IMR-90 (cell line): ENCODE results near the gene NDP. TPM values are rescaled to one million over a fixed set of nuclear protein-coding genes. Genes with fewer than 3 reads are reported as not detected.

Source experiments
- ATAC-seq: fragments of 200-7000 bp; cut with Tn5 transposase; 2 replicates; pipeline ENCODE4 v1.9.1; 2020; ENCODE audit warnings: low read depth, mild to moderate bottlenecking, moderate library complexity
- BruUV-seq: library from RNA; stranded (reverse); fragments of 400-500 nt; replicated peaks from 2 replicates; lab custom pipeline; 2021; lab: Mats Ljungman, UMichigan
- CTCF ChIA-PET: fragments of 300-600 bp; formaldehyde crosslinking; extraction: SDS; loops from one replicate; lab custom pipeline; 2021; ENCODE audit warnings: antibody characterized with exemption; lab: Yijun Ruan, JAX
- POLR2A ChIA-PET: fragments of 300-600 bp; sonication (Branson Sonifier 250); formaldehyde crosslinking; loops from one replicate; lab custom pipeline; 2022; ENCODE audit warnings: antibody characterized with exemption; ENCODE audit not compliant: unreplicated experiment; lab: Charles Lee
- DNase-seq: peaks from one replicate; pipeline ENCODE4 v3.0.0; 2013
- H2AFZ ChIP-seq: replicated peaks from 2 replicates; pipeline ENCODE3; 2013; ENCODE audit warnings: low read length, mild to moderate bottlenecking; ENCODE audit not compliant: poor library complexity
- H2AK5ac ChIP-seq: 2 replicates; pipeline ENCODE4 v1.6.1; 2013; ENCODE audit warnings: low read depth, low read length, inconsistent platforms
- H2AK9ac ChIP-seq: replicated peaks from 2 replicates; pipeline ENCODE3; 2013; ENCODE audit warnings: mild to moderate bottlenecking, low read depth, low read length, moderate library complexity; ENCODE audit not compliant: poor library complexity
- H2BK120ac ChIP-seq: 2 replicates; pipeline ENCODE4 v1.6.1; 2013; ENCODE audit warnings: low read depth, low read length, inconsistent platforms
- H2BK15ac ChIP-seq: 3 replicates; pipeline ENCODE4 v1.6.1; 2013; ENCODE audit warnings: low read depth, low read length, inconsistent platforms
- H2BK20ac ChIP-seq: 2 replicates; pipeline ENCODE4 v1.6.1; 2013; ENCODE audit warnings: low read depth, mild to moderate bottlenecking, inconsistent platforms, low read length, moderate library complexity
- H2BK5ac ChIP-seq: 2 replicates; pipeline ENCODE4 v1.6.1; 2013; ENCODE audit warnings: mild to moderate bottlenecking, low read depth, low read length, inconsistent platforms; ENCODE audit not compliant: poor library complexity, severe bottlenecking
- H3K14ac ChIP-seq: replicated peaks from 2 replicates; pipeline ENCODE4 v1.6.1; 2013; ENCODE audit warnings: low read depth, low read length, inconsistent platforms
- H3K18ac ChIP-seq: 2 replicates; pipeline ENCODE4 v1.6.1; 2013; ENCODE audit warnings: low read depth, low read length, control low read depth
- H3K23ac ChIP-seq: 2 replicates; pipeline ENCODE4 v1.6.1; 2013; ENCODE audit warnings: low read depth, low read length, inconsistent platforms
- H3K27ac ChIP-seq: 2 replicates; pipeline ENCODE4 v1.5.1; 2013; ENCODE audit warnings: mild to moderate bottlenecking, control low read depth, low read length; ENCODE audit not compliant: insufficient read depth
- H3K27me3 ChIP-seq: 2 replicates; pipeline ENCODE4 v1.6.1; 2013; ENCODE audit warnings: low read length; ENCODE audit not compliant: control insufficient read depth, insufficient read depth
- H3K36me3 ChIP-seq: 2 replicates; pipeline ENCODE4 v1.6.1; 2013; ENCODE audit warnings: low read length, mixed read lengths; ENCODE audit not compliant: control insufficient read depth, insufficient read depth
- H3K4ac ChIP-seq: 2 replicates; pipeline ENCODE4 v1.6.1; 2013; ENCODE audit warnings: low read depth, low read length, inconsistent platforms
- H3K4me1 ChIP-seq: 2 replicates; pipeline ENCODE4 v1.6.1; 2013; ENCODE audit warnings: low read length, mixed read lengths; ENCODE audit not compliant: control insufficient read depth, insufficient read depth
- H3K4me2 ChIP-seq: 2 replicates; pipeline ENCODE4 v1.6.1; 2013; ENCODE audit warnings: low read depth, mild to moderate bottlenecking, control low read depth, low read length, moderate library complexity
- H3K4me3 ChIP-seq: 2 replicates; pipeline ENCODE4 v1.5.1; 2013; ENCODE audit warnings: low read depth, mild to moderate bottlenecking, control low read depth, low read length, moderate library complexity; ENCODE audit not compliant: insufficient read depth
- H3K56ac ChIP-seq: 2 replicates; pipeline ENCODE4 v1.6.1; 2013; ENCODE audit warnings: low read length, inconsistent platforms; ENCODE audit not compliant: insufficient read depth; ENCODE audit errors: extremely low read depth
- H3K79me1 ChIP-seq, 2 experiments: 2 replicates each; pipeline ENCODE4 v1.6.1; 2013; ENCODE audit warnings: low read length in 2 of 2, inconsistent platforms in 1 of 2, low read depth in 1 of 2
- H3K9ac ChIP-seq: 2 replicates; pipeline ENCODE4 v1.6.1; 2013; ENCODE audit warnings: low read depth, low read length, control low read depth
- H3K9me1 ChIP-seq: 2 replicates; pipeline ENCODE4 v1.6.1; 2013; ENCODE audit warnings: low read length, inconsistent platforms; ENCODE audit not compliant: insufficient read depth
- H3K9me3 ChIP-seq: 2 replicates; pipeline ENCODE4 v1.6.1; 2013; ENCODE audit warnings: low read length; ENCODE audit not compliant: control insufficient read depth, insufficient read depth
- H4K20me1 ChIP-seq: 2 replicates; pipeline ENCODE4 v1.6.1; 2013; ENCODE audit warnings: low read length, inconsistent platforms; ENCODE audit not compliant: insufficient read depth
- H4K5ac ChIP-seq: 2 replicates; pipeline ENCODE4 v1.6.1; 2013; ENCODE audit warnings: mild to moderate bottlenecking, low read depth, low read length, control low read depth
- H4K8ac ChIP-seq, 2 experiments: 2 replicates each; pipeline ENCODE4 v1.6.1; 2013; ENCODE audit warnings: low read depth in 2 of 2, low read length in 2 of 2, control low read depth in 1 of 2, inconsistent platforms in 1 of 2
- H4K91ac ChIP-seq: 2 replicates; pipeline ENCODE4 v1.6.1; 2013; ENCODE audit warnings: low read depth, low read length, inconsistent platforms; ENCODE audit not compliant: insufficient read depth
- BHLHE40 ChIP-seq: fragments of 150-350 bp; IDR thresholded peaks from 2 replicates; pipeline ENCODE4 v1.6.1; 2016; ENCODE audit warnings: mild to moderate bottlenecking, low read depth, low read length
- CHD1 ChIP-seq: IDR thresholded peaks from 2 replicates; pipeline ENCODE4 v1.6.1; 2012; ENCODE audit warnings: low read depth, low read length, improper control_type of control experiment
- CTCF ChIP-seq: conservative IDR thresholded peaks from 2 replicates; pipeline ENCODE4 v1.5.1; 2012; ENCODE audit warnings: mild to moderate bottlenecking, low read depth, low read length, improper control_type of control experiment
- FOS ChIP-seq: fragments of 150-350 bp; IDR thresholded peaks from 2 replicates; pipeline ENCODE4 v1.6.1; 2016; ENCODE audit warnings: low read depth, low read length
- MAZ ChIP-seq: IDR thresholded peaks from 2 replicates; pipeline ENCODE4 v1.6.1; 2012; ENCODE audit warnings: low read depth, mild to moderate bottlenecking, low read length, improper control_type of control experiment, moderate library complexity, borderline replicate concordance
- MXI1 ChIP-seq: IDR thresholded peaks from 2 replicates; pipeline ENCODE4 v1.6.1; 2012; ENCODE audit warnings: low read depth, mild to moderate bottlenecking, low read length, moderate library complexity, borderline replicate concordance
- POLR2A ChIP-seq: IDR thresholded peaks from 2 replicates; pipeline ENCODE4 v1.6.1; 2012; ENCODE audit warnings: mild to moderate bottlenecking, low read depth, low read length
- RAD21 ChIP-seq: IDR thresholded peaks from 2 replicates; pipeline ENCODE4 v1.6.1; 2012; ENCODE audit warnings: low read length, improper control_type of control experiment
- RCOR1 ChIP-seq: IDR thresholded peaks from 2 replicates; pipeline ENCODE4 v1.6.1; 2012; ENCODE audit warnings: mild to moderate bottlenecking, low read length, improper control_type of control experiment; ENCODE audit not compliant: insufficient replicate concordance
- RFX5 ChIP-seq: IDR thresholded peaks from 2 replicates; pipeline ENCODE4 v1.8.0; 2012; ENCODE audit warnings: low read depth, mild to moderate bottlenecking, low read length, moderate library complexity
- SMC3 ChIP-seq: fragments of 150-350 bp; IDR thresholded peaks from 2 replicates; pipeline ENCODE4 v1.6.1; 2016; ENCODE audit warnings: low read depth, mild to moderate bottlenecking, antibody characterized with exemption, low read length, moderate library complexity
- WGBS, 2 experiments: methylation state at CpG; one replicate each; pipeline versions ENCODE4 v1.1.5 to v1.1.7; 2013; ENCODE audit warnings: missing lambda C conversion rate in 2 of 2; ENCODE audit not compliant: insufficient read length in 1 of 2; ENCODE audit errors: extremely low coverage in 2 of 2; 5-methylcytosine and 5-hydroxymethylcytosine counted together
- dilution Hi-C: fragments of 300-500 bp; cut with HindIII; formaldehyde crosslinking; loops from one replicate; pipeline ENCODE4 v1.14.3; 2018; ENCODE audit warnings: low sequenced_read_pairs; ENCODE audit not compliant: unreplicated experiment
- in situ Hi-C: fragments of 300-500 bp; cut with MboI; formaldehyde crosslinking; loops from 3 replicates; pipeline ENCODE4 v1.14.3; 2019; ENCODE audit warnings: low sequenced_read_pairs, inconsistent platforms, mixed read lengths
- intact Hi-C: fragments of 100-400 bp; cut with micrococcal nuclease; formaldehyde crosslinking; loops from 2 replicates; pipeline ENCODE4 v1.10.0; 2022
- polyA plus RNA-seq, 3 experiments: library from polyadenylated mRNA; depleted of rRNA; stranded (reverse); fragments of >200 nt; gene quantifications; 2 replicates each; pipeline ENCODE4 v1.2.3, GENCODE V29; 2012; ENCODE audit warnings: low replicate concordance in 1 of 3
- total RNA-seq: library from RNA; depleted of rRNA; stranded (reverse); fragments of >200 nt; gene quantifications from 2 replicates; pipeline ENCODE4 v1.2.3, GENCODE V29; 2012

Gene NDP
- total and polyA plus RNA-seq, 2 of the 4 experiments (the other 2 are of a cell fraction) = 0.36 to 0.39 TPM

DNA sequence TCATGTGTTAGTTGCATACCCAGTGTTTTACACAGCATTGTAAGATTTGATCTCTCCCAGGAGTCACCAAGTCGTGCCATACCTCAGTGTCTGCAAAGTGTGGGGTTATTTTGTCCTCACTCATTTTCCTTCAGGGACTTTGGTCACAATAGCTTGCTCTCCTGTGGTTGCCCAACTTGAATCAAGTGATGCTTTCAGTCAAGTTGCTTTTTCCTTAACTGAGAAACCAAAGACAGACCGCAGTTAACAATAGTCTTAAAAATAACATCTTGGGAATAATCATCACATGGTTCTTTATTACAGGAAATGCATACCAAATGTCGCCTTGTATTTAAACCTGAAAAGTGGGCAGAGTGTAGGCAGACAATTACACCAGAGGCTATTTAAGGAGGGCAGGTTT is 44.5 kb upstream of the NDP start:
- H3K56ac ChIP-seq = no peak overlapping the region
- H4K91ac ChIP-seq = no peak overlapping the region
- no peak overlapping the region for H4K8ac ChIP-seq
- H3K23ac ChIP-seq = no peak overlapping the region
- H3K9me3 ChIP-seq = no peaks in the 10 kb centered on the region
- no peak for DNase-seq
- H3K9me1 ChIP-seq = no peaks in the 10 kb centered on the region
- no peak overlapping the region for H2BK20ac ChIP-seq
- H4K5ac ChIP-seq = no peak overlapping the region
- H3K4ac ChIP-seq = no peak overlapping the region
- H3K4me3 ChIP-seq = no peak overlapping the region
- no peak overlapping the region for H3K14ac ChIP-seq
- no peak overlapping the region for H2AK9ac ChIP-seq
- H3K4me2 ChIP-seq = no peak overlapping the region
- no CpG with 5 or more reads among the region's 3 CpGs for WGBS, 2 experiments
- H3K79me1 ChIP-seq = no peaks in the 10 kb centered on the region
- dilution Hi-C loops = no loop called here
- no peak overlapping the region for H2BK120ac ChIP-seq
- ChIA-PET CTCF (no interaction called here), POLR2A (no interaction called here)
- no peak overlapping the region for H2BK15ac ChIP-seq
- H4K20me1 ChIP-seq = no peaks in the 10 kb centered on the region
- TF ChIP-seq CTCF (no peak), RFX5 (no peak), MAZ (no peak), MXI1 (no peak), POLR2A (no peak), RAD21 (no peak), FOS (no peak), SMC3 (no peak), RCOR1 (no peak), CHD1 (no peak), BHLHE40 (no peak)
- in situ Hi-C loops = no loop called here
- no peaks in the 10 kb centered on the region for H3K4me1 ChIP-seq
- intact Hi-C loops = no loop called here
- no peaks in the 10 kb centered on the region; the same call in 1 of the 2 replicates for H3K27me3 ChIP-seq
- no peaks in the 10 kb centered on the region for H3K36me3 ChIP-seq
- no peak overlapping the region for H3K18ac ChIP-seq
- no peak overlapping the region for H2AFZ ChIP-seq
- H3K9ac ChIP-seq = no peak overlapping the region
- H2AK5ac ChIP-seq = no peak overlapping the region
- no TSS peak for BruUV-seq
- no peak overlapping the region for H3K27ac ChIP-seq
- no peak overlapping the region for H2BK5ac ChIP-seq
- ATAC-seq = no peak
